Sigmoid colon (tissue), 7 donors: Measurements from ENCODE around the gene ABCC3. TPM values are rescaled to one million over a fixed set of nuclear protein-coding genes. Genes with fewer than 3 reads are reported as not detected.

Source experiments
- DNase-seq: peaks from one replicate; pipeline ENCODE4 v3.0.0-alpha.2; 2019
- H3K27ac ChIP-seq, 4 donors: fragments of 200-600 bp; sonication (generic); one replicate each; pipeline ENCODE4 v1.5.1; 2016 to 2019; ENCODE audit warnings: mild to moderate bottlenecking in 1 of 4
- H3K27me3 ChIP-seq, 3 donors: fragments of 200-600 bp; sonication (generic); one replicate each; pipeline ENCODE4 v1.5.1; 2019; ENCODE audit warnings: mild to moderate bottlenecking in 1 of 3
- H3K36me3 ChIP-seq, 4 donors: fragments of 200-600 bp; sonication (generic); one replicate each; pipeline ENCODE4 v1.5.1; 2016 to 2019
- H3K4me1 ChIP-seq, 4 donors: fragments of 200-600 bp; sonication (generic); one replicate each; pipeline ENCODE4 v1.5.1; 2017 to 2019
- H3K4me3 ChIP-seq, 4 donors: fragments of 200-600 bp; sonication (generic); one replicate each; pipeline ENCODE4 v1.5.1; 2017 to 2019; ENCODE audit warnings: mild to moderate bottlenecking in 2 of 4, moderate library complexity in 1 of 4
- H3K9me3 ChIP-seq, 4 donors: fragments of 200-600 bp in 3 of 4; sonication (generic) in 3 of 4; one replicate each; pipeline versions ENCODE4 v1.5.1 to v1.6.1; 2013 to 2019
- EP300 ChIP-seq, 4 donors: sonication (generic); formaldehyde crosslinking; IDR thresholded peaks; one replicate each; pipeline ENCODE4 v1.6.1; 2017; ENCODE audit warnings: antibody characterized with exemption in 4 of 4
- POLR2A ChIP-seq, 2 donors: fragments of 450-650 bp; IDR thresholded peaks; one replicate each; pipeline ENCODE4 v1.6.1; 2016; ENCODE audit warnings: antibody characterized with exemption in 2 of 2, mild to moderate bottlenecking in 2 of 2, moderate library complexity in 2 of 2
- POLR2AphosphoS5 ChIP-seq, 4 donors: sonication (generic); formaldehyde crosslinking; IDR thresholded peaks; one replicate each; pipeline ENCODE4 v1.6.1; 2017; ENCODE audit warnings: antibody characterized with exemption in 4 of 4
- WGBS, 2 donors: extraction: QIAGEN DNeasy Blood & Tissue Kit; methylation state at CpG; one replicate each; pipeline ENCODE4 v1.1.7; 2013; 5-methylcytosine and 5-hydroxymethylcytosine counted together
- intact Hi-C: fragments of 100-400 bp; cut with DNase I; formaldehyde crosslinking; loops from one replicate; pipeline ENCODE4 v1.15.1; 2023
- polyA plus RNA-seq, 3 donors: library from polyadenylated mRNA; stranded (reverse); fragments of 200-250 nt; gene quantifications; one replicate each; pipeline ENCODE4 v1.2.3, GENCODE V29; 2013
- total RNA-seq, 4 donors: library from RNA; depleted of rRNA; stranded (reverse); fragments of >200 nt; gene quantifications; one replicate each; pipeline ENCODE4 v1.1.0, GENCODE V29; 2016
- TF ChIP-seq, protein P1 (sequence below), 4 experiments: fragments of 450-650 bp in 3 of 4; fragments of 200-600 bp in 1 of 4; IDR thresholded peaks; one replicate each; pipeline ENCODE4 v1.5.1; 2016 to 2019; ENCODE audit warnings: antibody characterized with exemption in 4 of 4, mild to moderate bottlenecking in 3 of 4, moderate library complexity in 2 of 4
- donor health status: healthy with polysubstance abuse.
- donor health status: Bipolar disorder and iron deficiency.
- donor health status: healthy.

The ABCC3 gene
- total and polyA plus RNA-seq, 7 donors, result 0.71 to 94.1 (median 2.6) TPM

DNA sequence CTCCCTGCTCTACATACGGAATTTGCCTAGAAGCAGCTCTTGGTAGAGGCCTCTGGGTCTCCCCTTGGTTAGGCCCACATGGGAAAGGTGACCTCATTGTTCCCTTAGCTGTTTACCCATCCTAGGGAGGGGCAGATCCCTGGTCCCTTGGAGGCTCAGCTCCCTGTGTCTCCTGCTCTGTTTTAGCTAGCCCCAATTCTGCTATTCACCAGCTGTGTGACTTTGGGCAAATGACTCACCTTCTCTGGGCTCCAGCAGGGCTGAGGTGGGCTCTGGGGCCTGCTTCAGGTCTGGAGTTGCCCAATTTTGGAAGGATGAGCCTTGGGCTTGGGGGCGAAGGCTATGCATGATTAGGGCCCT is 3.9 kb downstream of the ABCC3 start:
- no peak for DNase-seq
- intact Hi-C loops, result no loop called here
- Histone ChIP-seq H3K36me3 (no peaks in the 10 kb centered on the region), H3K4me1 (peaks cover 0 to 48% (median 33%) of the 10 kb centered on the region in 4 donors), H3K4me3 (no peak overlapping the region), H3K9me3 (no peaks in the 10 kb centered on the region), H3K27ac (peak overlapping the region in 2 of 4 donors; percentile 27 to 59), H3K27me3 (peaks cover 15 to 40% (median 27%) of the 10 kb centered on the region in 3 donors)
- TF ChIP-seq, protein P1, sequence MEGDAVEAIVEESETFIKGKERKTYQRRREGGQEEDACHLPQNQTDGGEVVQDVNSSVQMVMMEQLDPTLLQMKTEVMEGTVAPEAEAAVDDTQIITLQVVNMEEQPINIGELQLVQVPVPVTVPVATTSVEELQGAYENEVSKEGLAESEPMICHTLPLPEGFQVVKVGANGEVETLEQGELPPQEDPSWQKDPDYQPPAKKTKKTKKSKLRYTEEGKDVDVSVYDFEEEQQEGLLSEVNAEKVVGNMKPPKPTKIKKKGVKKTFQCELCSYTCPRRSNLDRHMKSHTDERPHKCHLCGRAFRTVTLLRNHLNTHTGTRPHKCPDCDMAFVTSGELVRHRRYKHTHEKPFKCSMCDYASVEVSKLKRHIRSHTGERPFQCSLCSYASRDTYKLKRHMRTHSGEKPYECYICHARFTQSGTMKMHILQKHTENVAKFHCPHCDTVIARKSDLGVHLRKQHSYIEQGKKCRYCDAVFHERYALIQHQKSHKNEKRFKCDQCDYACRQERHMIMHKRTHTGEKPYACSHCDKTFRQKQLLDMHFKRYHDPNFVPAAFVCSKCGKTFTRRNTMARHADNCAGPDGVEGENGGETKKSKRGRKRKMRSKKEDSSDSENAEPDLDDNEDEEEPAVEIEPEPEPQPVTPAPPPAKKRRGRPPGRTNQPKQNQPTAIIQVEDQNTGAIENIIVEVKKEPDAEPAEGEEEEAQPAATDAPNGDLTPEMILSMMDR (IDR thresholded peaks at IDR 0.05), result no peak
- no peak for TF ChIP-seq EP300 (IDR thresholded peaks at IDR 0.05)
- TF ChIP-seq POLR2A (IDR thresholded peaks at IDR 0.05), result no peak
- no peak for TF ChIP-seq POLR2AphosphoS5 (IDR thresholded peaks at IDR 0.05)
- 57 to 71% methylated on average over 2 of the region's 2 CpGs for WGBS, 2 donors

DNA sequence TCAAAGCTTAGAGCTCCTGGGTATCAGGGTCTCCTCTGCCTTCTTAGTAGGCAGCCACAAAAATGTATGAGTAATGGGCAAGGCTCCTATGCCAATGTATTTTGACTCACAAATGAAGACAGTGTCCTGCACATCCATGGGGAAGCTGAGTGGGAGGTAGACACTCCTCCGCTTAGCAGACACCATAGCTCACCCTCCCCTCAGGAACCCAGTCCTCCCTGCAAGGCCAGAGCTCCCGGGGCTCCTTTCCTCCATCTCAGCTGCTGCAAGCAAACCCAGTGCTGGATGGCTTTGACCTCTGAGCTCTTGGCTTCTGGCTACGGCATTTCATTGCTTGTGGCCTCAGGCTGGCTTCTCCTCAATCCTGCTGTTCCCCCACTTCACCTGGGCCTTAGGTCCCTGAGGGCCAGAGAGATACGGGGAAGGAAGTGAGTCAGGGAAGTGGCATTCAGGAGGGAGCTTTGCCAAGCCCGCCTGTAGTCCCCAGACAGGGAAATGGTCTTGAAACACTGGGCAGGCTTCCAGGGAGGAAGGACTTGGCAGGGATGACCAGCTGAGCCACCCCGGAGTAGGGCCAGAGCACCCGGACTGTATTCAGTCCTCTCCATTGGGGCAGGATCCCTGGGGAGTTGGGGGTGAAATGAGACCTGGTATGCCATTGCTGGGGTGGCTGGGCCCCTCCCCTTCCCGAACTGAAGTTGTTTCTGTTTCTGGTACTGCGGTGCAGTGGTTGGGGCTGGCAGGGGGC is 4.5 kb downstream of the ABCC3 start:
- Histone ChIP-seq H3K27me3 (peaks cover 15 to 36% (median 27%) of the 10 kb centered on the region in 3 donors), H3K27ac (peak overlapping the region in 3 of 4 donors; percentile 12 to 59 (median 27)), H3K4me1 (peaks cover 0 to 46% (median 32%) of the 10 kb centered on the region in 4 donors), H3K9me3 (no peaks in the 10 kb centered on the region), H3K4me3 (no peak overlapping the region), H3K36me3 (no peaks in the 10 kb centered on the region)
- TF ChIP-seq POLR2AphosphoS5 (IDR thresholded peaks at IDR 0.05) (peak in 3 of 4 donors; percentile 37 to 55 (median 52)), POLR2A (IDR thresholded peaks at IDR 0.05) (no peak)
- intact Hi-C loops, result no loop called here
- peak; percentile 94 for DNase-seq
- WGBS, 2 donors, result 6 to 19% methylated on average over 9 of the region's 9 CpGs

DNA sequence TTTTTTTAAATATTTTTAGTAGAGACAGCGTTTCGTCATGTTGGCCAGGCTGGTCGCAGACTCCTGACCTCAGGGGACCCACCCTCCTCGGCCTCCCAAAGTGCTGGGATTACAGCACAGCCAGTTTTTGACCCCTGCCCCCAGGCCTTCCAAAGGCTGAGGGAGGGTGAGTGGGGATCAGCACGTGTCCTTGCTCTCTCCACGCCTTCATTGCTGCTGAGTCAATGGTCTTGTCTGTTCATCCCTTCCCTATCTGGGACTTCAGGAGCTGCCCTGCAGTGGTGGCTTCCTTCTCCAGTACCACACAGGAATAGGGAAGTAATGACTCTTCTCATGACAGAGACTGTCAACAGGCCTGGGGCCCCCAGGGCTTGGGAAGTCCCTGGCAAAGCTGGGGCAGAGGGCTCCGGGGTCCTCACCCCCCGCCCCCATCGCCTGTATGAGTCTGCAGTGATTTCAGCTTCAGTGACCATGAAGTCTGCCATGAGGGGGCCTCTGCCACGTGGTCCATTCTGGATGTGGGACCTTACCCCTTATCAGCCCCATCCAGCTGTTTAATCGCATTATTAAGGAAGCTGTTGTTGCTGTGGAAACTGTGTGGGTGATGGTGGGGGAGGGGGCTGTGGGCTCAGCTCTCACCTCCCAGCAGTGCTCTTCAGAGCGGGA is 6.1 kb downstream of the ABCC3 start:
- intact Hi-C loops, result no loop called here
- Histone ChIP-seq H3K27me3 (peaks cover under 1 to 20% (median 13%) of the 10 kb centered on the region in 3 donors), H3K9me3 (no peaks in the 10 kb centered on the region), H3K27ac (no peak overlapping the region), H3K4me1 (peaks cover 0 to 32% (median 20%) of the 10 kb centered on the region in 4 donors), H3K36me3 (no peaks in the 10 kb centered on the region), H3K4me3 (no peak overlapping the region)
- TF ChIP-seq POLR2AphosphoS5 (IDR thresholded peaks at IDR 0.05) (no peak), POLR2A (IDR thresholded peaks at IDR 0.05) (no peak), EP300 (IDR thresholded peaks at IDR 0.05) (no peak)
- TF ChIP-seq, protein P1 (IDR thresholded peaks at IDR 0.05), result no peak
- peak; percentile 75 for DNase-seq
- WGBS, 2 donors, result 62% methylated on average over 12 of the region's 12 CpGs

DNA sequence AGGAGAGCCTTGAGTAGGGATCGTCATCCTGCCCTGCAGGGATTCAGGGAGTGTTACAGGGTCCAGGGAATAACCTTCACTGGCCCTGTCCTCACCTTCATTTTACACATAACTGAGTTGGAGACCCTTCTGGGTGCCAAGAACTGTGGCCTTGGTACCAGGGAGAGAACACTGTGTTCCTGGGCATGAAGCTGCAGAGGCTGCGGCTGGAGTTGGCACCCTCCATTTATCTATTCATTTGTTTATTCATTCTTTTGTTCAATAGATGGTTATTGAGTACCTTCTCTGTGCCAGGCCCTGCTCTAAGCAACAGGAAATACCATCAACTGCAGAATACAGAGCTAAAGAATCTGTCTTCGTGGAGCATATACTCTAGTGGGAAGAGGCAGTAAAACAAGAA is 6.7 kb downstream of the ABCC3 start:
- intact Hi-C loops, result no loop called here
- no peak for DNase-seq
- 57 to 69% methylated on average over 3 of the region's 3 CpGs for WGBS, 2 donors
- Histone ChIP-seq H3K4me1 (peaks cover 0 to 32% (median 20%) of the 10 kb centered on the region in 4 donors), H3K27ac (no peak overlapping the region), H3K27me3 (peaks cover 0 to 14% (median 7%) of the 10 kb centered on the region in 3 donors), H3K36me3 (no peaks in the 10 kb centered on the region), H3K9me3 (no peaks in the 10 kb centered on the region), H3K4me3 (no peak overlapping the region)
- no peak for TF ChIP-seq POLR2A (IDR thresholded peaks at IDR 0.05)
- TF ChIP-seq EP300 (IDR thresholded peaks at IDR 0.05), result no peak
- TF ChIP-seq, protein P1 (IDR thresholded peaks at IDR 0.05), result no peak
- TF ChIP-seq POLR2AphosphoS5 (IDR thresholded peaks at IDR 0.05), result no peak

DNA sequence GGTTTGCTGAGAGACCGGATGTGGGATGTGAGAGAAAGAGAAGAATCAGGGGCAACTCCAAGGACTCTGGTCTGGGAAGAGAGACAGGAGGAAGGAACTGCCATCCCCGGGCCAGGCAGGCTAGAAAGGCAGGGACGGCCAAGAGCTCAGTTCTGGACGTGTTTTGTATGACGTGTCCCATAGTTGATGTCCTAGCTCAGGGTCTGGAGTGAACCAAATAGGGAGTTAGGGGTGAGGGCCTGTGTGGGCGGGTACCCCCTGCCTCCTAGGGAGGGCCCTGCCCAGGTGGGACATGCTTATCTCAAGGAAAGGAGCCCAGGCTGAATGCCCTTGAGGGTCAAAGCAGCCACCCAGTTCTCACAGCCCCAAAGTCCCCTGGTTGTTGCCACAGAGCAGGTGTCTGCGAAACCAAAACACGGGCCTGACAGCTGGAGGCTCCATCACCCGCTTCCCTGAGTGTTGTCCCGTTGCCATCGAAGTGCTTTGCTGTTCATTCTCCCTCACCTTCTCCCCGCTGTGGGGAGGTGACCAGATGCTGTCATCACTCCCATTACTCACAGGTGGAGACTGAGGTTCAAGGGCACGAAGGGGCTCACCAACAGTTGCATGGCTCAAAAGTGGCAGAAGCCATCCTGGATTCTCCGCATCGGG is 7.5 kb downstream of the ABCC3 start:
- H3K4me1 ChIP-seq, result peaks cover 0 to 32% (median 20%) of the 10 kb centered on the region in 4 donors
- intact Hi-C loops, result no loop called here
- H3K27me3 ChIP-seq, result peaks cover 0 to 6% (median 0%) of the 10 kb centered on the region in 3 donors
- no peak overlapping the region for H3K27ac ChIP-seq
- H3K9me3 ChIP-seq, result no peaks in the 10 kb centered on the region
- 86 to 92% methylated on average over 15 of the region's 15 CpGs for WGBS, 2 donors
- H3K4me3 ChIP-seq, result no peak overlapping the region
- TF ChIP-seq EP300 (IDR thresholded peaks at IDR 0.05), result no peak
- TF ChIP-seq, protein P1 (IDR thresholded peaks at IDR 0.05), result no peak
- DNase-seq, result no peak
- no peaks in the 10 kb centered on the region for H3K36me3 ChIP-seq
